Measurements from ENCODE around the gene PITX1. TPM values are rescaled to one million over a fixed set of nuclear protein-coding genes. Genes with fewer than 3 reads are reported as not detected.
A peak's percentile ranks its signal among the peaks of the same experiment; 100 is the strongest.

PITX1 gene
- total and polyA plus RNA-seq, 11 donors = 0.03 to 0.39 TPM; not detected in 9

DNA sequence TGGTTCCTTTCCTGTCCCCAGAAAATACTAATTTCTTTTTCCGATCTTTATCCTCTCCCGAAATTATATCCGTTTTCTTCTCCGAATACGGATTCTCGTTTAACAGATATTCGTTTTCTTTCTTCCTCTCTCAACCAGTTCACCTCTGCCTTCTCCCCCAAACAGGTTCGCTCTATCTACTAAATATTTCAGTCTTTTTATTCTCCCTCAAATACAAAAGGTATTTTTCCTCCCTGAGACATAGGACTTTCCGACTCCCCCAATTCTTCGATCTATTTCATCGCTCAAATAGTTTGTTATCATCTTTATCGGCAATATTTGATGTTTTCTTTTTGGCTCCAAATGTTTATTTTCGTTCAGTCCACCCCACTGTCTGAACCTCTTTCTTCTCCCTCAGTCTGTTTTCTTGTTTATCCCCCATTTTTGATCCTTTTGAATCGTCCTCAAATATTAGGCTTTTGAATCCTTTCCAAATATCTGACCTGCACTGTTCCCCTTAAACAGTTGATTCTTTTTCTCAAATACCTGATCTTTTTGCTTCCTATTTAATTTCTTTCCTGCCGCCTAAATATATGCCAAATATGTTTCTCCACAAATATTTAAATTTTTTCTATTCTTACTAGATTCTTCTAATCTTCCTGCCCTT, 4.4 kb downstream of the PITX1 start:
- no peak for TF ChIP-seq CTCF (IDR thresholded peaks at IDR 0.05)
- Histone ChIP-seq H3K36me3 (no peaks in the 10 kb centered on the region), H3K27me3 (peaks cover 67 to 100% (median 85%) of the 10 kb centered on the region in 9 donors), H3K27ac (no peak overlapping the region), H3K4me3 (no peak overlapping the region), H3K4me1 (peaks cover 11 to 60% (median 22%) of the 10 kb centered on the region in 12 donors), H3K9me3 (no peaks in the 10 kb centered on the region)
- intact Hi-C loops (cut with DNase I) = no loop called here
- DNase-seq (no peak), ATAC-seq (no peak)
- WGBS, 4 donors = 7 to 14% (median 8%) methylated on average over 15 of the region's 15 CpGs

- H3K4me3 ChIP-seq = no peak overlapping the region
Observed at GRCh38 chr5:135028791-135029476, 5.1 kb downstream of the PITX1 start.

GRCh38 chr5:135027697-135028615, 6.1 kb downstream of the PITX1 start:
- Histone ChIP-seq H3K27me3 (peaks cover 57 to 90% (median 75%) of the 10 kb centered on the region in 9 donors), H3K9me3 (no peaks in the 10 kb centered on the region), H3K4me1 (peaks cover 6 to 43% (median 15%) of the 10 kb centered on the region in 12 donors), H3K4me3 (no peak overlapping the region), H3K27ac (no peak overlapping the region), H3K36me3 (no peaks in the 10 kb centered on the region)
- intact Hi-C loops (cut with DNase I) = no loop called here
- ATAC-seq (peak in 1 of 4 donors; percentile 13), DNase-seq (peak in 1 of 5 donors; percentile 46)
- WGBS, 4 donors = 4 to 11% (median 7%) methylated on average over 55 to 79 of the region's 79 CpGs
- TF ChIP-seq CTCF (IDR thresholded peaks at IDR 0.05) (no peak), POLR2A (IDR thresholded peaks at IDR 0.05) (no peak)

More at GRCh38 chr5:135028791-135029476, 5.1 kb downstream of the PITX1 start:
- ATAC-seq (no peak), DNase-seq (no peak)
- Histone ChIP-seq H3K27me3 (peaks cover 65 to 100% (median 82%) of the 10 kb centered on the region in 9 donors), H3K9me3 (no peaks in the 10 kb centered on the region), H3K36me3 (no peaks in the 10 kb centered on the region), H3K4me1 (peaks cover 11 to 53% (median 22%) of the 10 kb centered on the region in 12 donors), H3K27ac (no peak overlapping the region)
- no peak for TF ChIP-seq CTCF (IDR thresholded peaks at IDR 0.05)
- TF ChIP-seq POLR2A (IDR thresholded peaks at IDR 0.05) = no peak
- 5 to 7% (median 6%) methylated on average over 45 to 62 of the region's 62 CpGs for WGBS, 4 donors
- intact Hi-C loops (cut with DNase I) = no loop called here
